HG03108 (cell line): ENCODE results near the gene CACNA1S.

Experiments
- ATAC-seq: cut with Tn5 transposase; IDR thresholded peaks from one replicate; pipeline ENCODE4 v1.9.1; 2021; ENCODE audit warnings: moderate library complexity; ENCODE audit not compliant: unreplicated experiment

CACNA1S gene

DNA sequence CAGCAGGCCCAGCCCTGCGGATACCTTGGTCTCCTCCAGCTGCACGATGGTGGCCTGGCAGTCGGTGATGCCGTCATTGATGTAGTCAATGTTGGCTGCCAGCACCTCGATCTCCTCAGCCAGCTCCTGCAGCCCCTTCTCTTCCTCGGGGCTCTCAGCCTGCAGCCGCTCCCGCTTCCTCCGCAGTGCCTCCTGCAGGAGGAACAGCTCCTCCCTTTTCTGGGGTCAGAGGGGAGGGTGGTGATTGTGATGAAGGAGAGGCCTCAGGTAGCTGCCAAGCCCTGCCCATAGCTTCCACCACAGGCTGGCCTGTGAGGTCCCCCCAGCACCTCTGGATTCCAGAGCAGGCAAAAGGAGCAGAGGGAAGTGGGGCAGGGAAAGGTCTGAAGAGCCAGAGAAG lies 122.1 kb downstream of the CACNA1S start:
- no peak for ATAC-seq
